Measurements from ENCODE around the gene EPHB1. TPM values are rescaled to one million over a fixed set of nuclear protein-coding genes. Genes with fewer than 3 reads are reported as not detected.

The EPHB1 gene
- total and polyA plus RNA-seq, 2 of the 13 experiments (the other 11 are each of a cell fraction or from before 2014, with no cell fraction given) = 0.07 to 0.21 TPM

DNA sequence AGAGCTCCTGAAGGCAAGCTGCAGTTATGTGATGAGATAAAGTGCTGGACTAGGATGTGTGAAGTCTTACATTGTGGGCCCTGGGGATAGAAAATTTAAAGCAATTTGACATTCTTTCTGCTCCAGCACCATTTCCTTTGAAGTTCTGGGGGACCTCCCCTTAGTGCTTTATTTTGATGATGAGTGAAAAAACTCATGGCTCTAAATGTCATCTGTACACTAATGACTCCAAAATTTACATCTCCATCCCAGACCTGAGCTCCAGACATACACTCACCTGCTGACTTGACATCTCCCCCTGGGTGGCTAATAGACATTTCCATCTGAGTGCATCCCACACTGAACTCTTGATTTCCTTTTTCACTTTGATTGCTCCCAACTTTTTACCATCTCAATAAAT, 276.4 kb downstream of the EPHB1 start (continued):
- TF ChIP-seq HNRNPH1 (optimal IDR thresholded peaks at IDR 0.05; ENCODE audit: low read depth, low read length) (no peak), RXRA (CRISPR knock-in tag; IDR thresholded peaks at IDR 0.05) (no peak), ZNF589 (CRISPR knock-in tag; conservative IDR thresholded peaks at IDR 0.05) (no peak)

DNA sequence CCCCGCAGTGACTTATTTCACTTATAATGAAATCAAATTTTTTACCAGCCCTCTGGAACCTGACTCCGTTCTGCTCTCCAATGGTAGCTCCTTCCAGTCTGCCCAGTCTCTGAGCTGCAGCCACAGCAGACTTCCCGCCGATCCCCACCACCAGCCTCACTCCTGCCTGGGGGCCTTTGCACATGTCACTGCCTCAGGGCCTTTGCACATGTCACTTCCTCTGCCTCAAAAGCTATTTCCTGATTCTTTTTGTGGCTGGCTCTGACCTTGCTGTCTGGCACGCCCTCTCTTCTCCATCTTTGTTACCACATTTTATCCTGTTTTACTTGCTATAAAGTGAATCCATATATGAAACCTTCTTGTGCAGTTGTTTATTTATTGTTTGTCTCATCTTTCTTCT, 277.4 kb downstream of the EPHB1 start:
- H3K79me2 ChIP-seq (ENCODE audit: insufficient read depth, low read length) = no peaks in the 10 kb centered on the region
- no peak overlapping the region for H2AFZ ChIP-seq (ENCODE audit: low read length)
- DNase-seq (ENCODE audit: low spot score) (no peak), FAIRE-seq (no peak), ATAC-seq (no peak)
- TF ChIP-seq ZNF598 (CRISPR knock-in tag; IDR thresholded peaks at IDR 0.05; ENCODE audit: borderline replicate concordance) (no peak), ZNF331 (CRISPR knock-in tag; IDR thresholded peaks at IDR 0.05) (no peak), ZNF564 (CRISPR knock-in tag; IDR thresholded peaks at IDR 0.05) (no peak), SIX4 (CRISPR knock-in tag; IDR thresholded peaks at IDR 0.05) (no peak), NFRKB (IDR thresholded peaks at IDR 0.05) (no peak), ELF4 (CRISPR knock-in tag; IDR thresholded peaks at IDR 0.05; ENCODE audit: borderline replicate concordance) (no peak)
- no TSS peak for BruUV-seq (replicated peaks)
- H3K9me3 ChIP-seq (ENCODE audit: low read length) = peaks cover 16% of the 10 kb centered on the region; the same call in 1 of the 2 replicates
- 25% methylated on average over 5 of the region's 5 CpGs for WGBS (ENCODE audit: low lambda C conversion rate)
- H3K36me3 ChIP-seq (replicated peaks in 1 of 2; ENCODE audit: control insufficient read depth in 1 of 2, insufficient read depth in 2 of 2, low read length in 2 of 2) = no peaks in the 10 kb centered on the region
- ChIA-PET POLR2A (no interaction called here), CTCF (ENCODE audit: low intra/inter-chr PET ratio, low total read pairs) (no interaction called here)
- H3K4me3 ChIP-seq (replicated peaks in 1 of 3; ENCODE audit: insufficient read depth in 1 of 3, low read depth in 2 of 3, low read length in 3 of 3) = no peak overlapping the region
- H3K9ac ChIP-seq (ENCODE audit: insufficient read depth, low read depth, low read length) = no peak overlapping the region
- no peak overlapping the region for H3K4me2 ChIP-seq (ENCODE audit: low read depth, low read length)
- H3K27me3 ChIP-seq (ENCODE audit: control insufficient read depth in 1 of 2, insufficient read depth in 2 of 2, low read length in 2 of 2) = no peaks in the 10 kb centered on the region
- no peaks in the 10 kb centered on the region for H4K20me1 ChIP-seq (ENCODE audit: insufficient read depth, low read length)
- in situ Hi-C loops (cut with HindIII; ENCODE audit: extremely low pct_ligation_motif_present, low pct_unique_long_range_greater_than_20kb) (no loop called here), intact Hi-C loops (cut with micrococcal nuclease; ENCODE audit: unreplicated experiment) (no loop called here)
- no peaks in the 10 kb centered on the region for H3K4me1 ChIP-seq (ENCODE audit: insufficient read depth, low read length)
- H3K27ac ChIP-seq (ENCODE audit: extremely low read length, insufficient read depth, low read length) = no peak overlapping the region

DNA sequence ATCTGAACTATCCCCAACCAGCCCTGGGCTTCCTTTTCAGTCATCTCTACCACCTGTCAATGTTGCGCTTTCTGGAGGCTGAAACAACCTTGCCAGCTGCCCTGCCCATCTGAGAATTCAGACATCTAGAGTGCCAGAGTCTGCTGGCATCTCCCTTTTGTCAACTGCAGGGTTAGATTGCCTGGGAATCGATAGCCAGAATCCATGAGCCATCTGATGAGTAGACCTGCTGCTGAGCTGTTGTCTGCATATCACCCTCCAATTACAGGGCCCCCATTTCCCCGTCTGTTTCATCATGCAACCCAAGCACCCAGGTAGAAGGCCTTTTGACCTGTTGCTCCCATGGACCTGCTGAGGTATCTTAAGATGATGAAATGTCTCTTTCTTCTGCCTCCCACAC, 280.1 kb downstream of the EPHB1 start:
- FAIRE-seq (no peak), DNase-seq (ENCODE audit: low spot score) (no peak), ATAC-seq (no peak)
- Histone ChIP-seq H3K4me2 (ENCODE audit: low read depth, low read length) (no peak overlapping the region), H3K27me3 (ENCODE audit: control insufficient read depth in 1 of 2, insufficient read depth in 2 of 2, low read length in 2 of 2) (no peaks in the 10 kb centered on the region), H3K27ac (ENCODE audit: extremely low read length, insufficient read depth, low read length) (no peak overlapping the region), H3K4me1 (ENCODE audit: insufficient read depth, low read length) (no peaks in the 10 kb centered on the region), H3K36me3 (replicated peaks in 1 of 2; ENCODE audit: control insufficient read depth in 1 of 2, insufficient read depth in 2 of 2, low read length in 2 of 2) (no peaks in the 10 kb centered on the region), H3K79me2 (ENCODE audit: insufficient read depth, low read length) (no peaks in the 10 kb centered on the region), H2AFZ (ENCODE audit: low read length) (no peak overlapping the region), H3K9ac (ENCODE audit: insufficient read depth, low read depth, low read length) (no peak overlapping the region), H3K4me3 (replicated peaks in 1 of 3; ENCODE audit: insufficient read depth in 1 of 3, low read depth in 2 of 3, low read length in 3 of 3) (no peak overlapping the region), H4K20me1 (ENCODE audit: insufficient read depth, low read length) (no peaks in the 10 kb centered on the region), H3K9me3 (ENCODE audit: low read length) (peaks cover 16% of the 10 kb centered on the region; the same call in 1 of the 2 replicates)
- ChIA-PET CTCF (ENCODE audit: low intra/inter-chr PET ratio, low total read pairs) (no interaction called here), POLR2A (no interaction called here)
- WGBS (ENCODE audit: low lambda C conversion rate) = 0% methylated on average over 2 of the region's 3 CpGs
- in situ Hi-C loops (cut with HindIII; ENCODE audit: extremely low pct_ligation_motif_present, low pct_unique_long_range_greater_than_20kb) = no loop called here
- TF ChIP-seq NKX3-1 (CRISPR knock-in tag; IDR thresholded peaks at IDR 0.05) = no peak
- no peak for TF ChIP-seq ZNF83 (CRISPR knock-in tag; IDR thresholded peaks at IDR 0.05; ENCODE audit: borderline replicate concordance)
- TF ChIP-seq ZNF230 (CRISPR knock-in tag; IDR thresholded peaks at IDR 0.05) = no peak
- TF ChIP-seq HNRNPL (IDR thresholded peaks at IDR 0.05; ENCODE audit: low read depth, low read length) = no peak
- TF ChIP-seq, protein P1, sequence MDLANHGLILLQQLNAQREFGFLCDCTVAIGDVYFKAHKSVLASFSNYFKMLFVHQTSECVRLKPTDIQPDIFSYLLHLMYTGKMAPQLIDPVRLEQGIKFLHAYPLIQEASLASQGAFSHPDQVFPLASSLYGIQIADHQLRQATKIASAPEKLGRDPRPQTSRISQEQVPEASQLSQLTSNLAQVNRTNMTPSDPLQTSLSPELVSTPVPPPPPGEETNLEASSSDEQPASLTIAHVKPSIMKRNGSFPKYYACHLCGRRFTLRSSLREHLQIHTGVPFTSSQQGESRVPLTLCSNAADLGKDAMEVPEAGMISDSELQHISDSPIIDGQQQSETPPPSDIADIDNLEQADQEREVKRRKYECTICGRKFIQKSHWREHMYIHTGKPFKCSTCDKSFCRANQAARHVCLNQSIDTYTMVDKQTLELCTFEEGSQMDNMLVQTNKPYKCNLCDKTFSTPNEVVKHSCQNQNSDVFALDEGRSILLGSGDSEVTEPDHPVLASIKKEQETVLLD (CRISPR knock-in tag; IDR thresholded peaks at IDR 0.05; ENCODE audit: low read depth) = no peak
- BruUV-seq (replicated peaks) = no TSS peak
- intact Hi-C loops (cut with micrococcal nuclease; ENCODE audit: unreplicated experiment) = no loop called here
